ENCODE measurements around the gene PCDHB12. TPM values are rescaled to one million over a fixed set of nuclear protein-coding genes. Genes with fewer than 3 reads are reported as not detected.

The PCDHB12 gene
- total RNA-seq, 2 donors from 2014 or later = 1.6 to 5.0 TPM

DNA sequence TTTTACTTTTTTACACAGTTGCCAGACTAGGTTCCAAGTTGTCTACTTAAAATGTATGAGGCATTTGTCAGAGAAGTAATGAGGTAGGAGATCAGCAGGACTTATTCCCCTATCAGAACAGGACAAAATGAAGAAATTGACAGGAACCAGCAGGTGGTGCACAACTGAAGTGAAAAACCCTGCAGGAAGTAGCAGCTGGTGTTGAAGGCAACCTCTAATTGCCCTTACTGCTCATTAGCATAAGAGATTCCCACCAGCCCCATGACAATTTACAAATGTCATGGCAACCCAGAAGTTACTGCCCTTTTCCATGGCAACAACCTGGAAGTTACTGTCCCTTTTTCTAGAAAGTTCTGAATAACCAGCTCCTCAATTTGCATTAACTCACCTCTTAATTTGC lies 42.1 kb downstream of the PCDHB12 start:
- H3K9me3 Mint-ChIP-seq = peaks cover 87% of the 10 kb centered on the region
- DNase-seq = no peak
- Histone ChIP-seq H3K27ac (ENCODE audit: low read depth, low read length) (no peak overlapping the region), H3K27me3 (ENCODE audit: control insufficient read depth, insufficient read depth, low read length, poor library complexity, severe bottlenecking) (no peaks in the 10 kb centered on the region), H3K9ac (ENCODE audit: extremely low read depth, low read length, poor library complexity, severe bottlenecking) (no peak overlapping the region), H3K9me3 (ENCODE audit: control insufficient read depth, low read length) (peaks cover 76% of the 10 kb centered on the region), H3K4me3 (ENCODE audit: low read length) (no peak overlapping the region), H3K36me3 (ENCODE audit: control insufficient read depth, insufficient read depth, low read length) (no peaks in the 10 kb centered on the region), H3K4me1 (ENCODE audit: control insufficient read depth, insufficient read depth, low read length) (no peaks in the 10 kb centered on the region)
- H3K36me3 Mint-ChIP-seq (ENCODE audit: low read depth) = peaks cover 52% of the 10 kb centered on the region
- TF ChIP-seq, protein P1, sequence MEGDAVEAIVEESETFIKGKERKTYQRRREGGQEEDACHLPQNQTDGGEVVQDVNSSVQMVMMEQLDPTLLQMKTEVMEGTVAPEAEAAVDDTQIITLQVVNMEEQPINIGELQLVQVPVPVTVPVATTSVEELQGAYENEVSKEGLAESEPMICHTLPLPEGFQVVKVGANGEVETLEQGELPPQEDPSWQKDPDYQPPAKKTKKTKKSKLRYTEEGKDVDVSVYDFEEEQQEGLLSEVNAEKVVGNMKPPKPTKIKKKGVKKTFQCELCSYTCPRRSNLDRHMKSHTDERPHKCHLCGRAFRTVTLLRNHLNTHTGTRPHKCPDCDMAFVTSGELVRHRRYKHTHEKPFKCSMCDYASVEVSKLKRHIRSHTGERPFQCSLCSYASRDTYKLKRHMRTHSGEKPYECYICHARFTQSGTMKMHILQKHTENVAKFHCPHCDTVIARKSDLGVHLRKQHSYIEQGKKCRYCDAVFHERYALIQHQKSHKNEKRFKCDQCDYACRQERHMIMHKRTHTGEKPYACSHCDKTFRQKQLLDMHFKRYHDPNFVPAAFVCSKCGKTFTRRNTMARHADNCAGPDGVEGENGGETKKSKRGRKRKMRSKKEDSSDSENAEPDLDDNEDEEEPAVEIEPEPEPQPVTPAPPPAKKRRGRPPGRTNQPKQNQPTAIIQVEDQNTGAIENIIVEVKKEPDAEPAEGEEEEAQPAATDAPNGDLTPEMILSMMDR (conservative IDR thresholded peaks at IDR 0.05) = no peak
- H3K27me3 Mint-ChIP-seq (ENCODE audit: insufficient read depth) = no peaks in the 10 kb centered on the region
- no peaks in the 10 kb centered on the region for H3K4me1 Mint-ChIP-seq
- H3K27ac Mint-ChIP-seq = no peak overlapping the region
- no peak overlapping the region for H3K4me3 Mint-ChIP-seq

DNA sequence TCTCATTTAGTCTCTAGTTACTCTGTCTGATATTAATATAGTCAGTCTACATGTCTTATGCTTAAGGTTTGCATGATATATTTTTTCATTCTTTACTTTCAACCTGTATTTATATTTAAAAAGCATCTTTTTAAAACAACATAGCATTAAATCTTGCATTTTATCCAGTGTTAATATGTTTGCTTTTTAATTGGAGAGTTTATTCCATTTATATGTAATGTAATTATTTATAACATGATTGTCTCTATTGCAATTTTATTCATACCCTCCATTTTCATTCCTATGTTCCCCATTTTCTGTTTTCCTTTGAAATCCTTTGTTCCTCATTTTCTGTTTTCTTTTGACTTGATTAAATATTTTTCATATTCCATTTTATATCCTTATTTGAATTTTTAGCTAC lies 49.9 kb downstream of the PCDHB12 start:
- H3K27ac ChIP-seq (ENCODE audit: low read depth, low read length) = no peak overlapping the region
- Mint-ChIP-seq H3K27me3 (ENCODE audit: insufficient read depth) (no peaks in the 10 kb centered on the region), H3K27ac (no peak overlapping the region), H3K9me3 (peaks cover 98% of the 10 kb centered on the region), H3K4me1 (no peaks in the 10 kb centered on the region), H3K36me3 (ENCODE audit: low read depth) (peaks cover 18% of the 10 kb centered on the region), H3K4me3 (no peak overlapping the region)
- DNase-seq = no peak
- H3K9ac ChIP-seq (ENCODE audit: extremely low read depth, low read length, poor library complexity, severe bottlenecking) = no peak overlapping the region
- no peaks in the 10 kb centered on the region for H3K27me3 ChIP-seq (ENCODE audit: control insufficient read depth, insufficient read depth, low read length, poor library complexity, severe bottlenecking)
- H3K36me3 ChIP-seq (ENCODE audit: control insufficient read depth, insufficient read depth, low read length) = no peaks in the 10 kb centered on the region
- H3K4me3 ChIP-seq (ENCODE audit: low read length) = no peak overlapping the region
- peaks cover 93% of the 10 kb centered on the region for H3K9me3 ChIP-seq (ENCODE audit: control insufficient read depth, low read length)
- no peaks in the 10 kb centered on the region for H3K4me1 ChIP-seq (ENCODE audit: control insufficient read depth, insufficient read depth, low read length)
- TF ChIP-seq, protein P1 (conservative IDR thresholded peaks at IDR 0.05) = no peak

DNA sequence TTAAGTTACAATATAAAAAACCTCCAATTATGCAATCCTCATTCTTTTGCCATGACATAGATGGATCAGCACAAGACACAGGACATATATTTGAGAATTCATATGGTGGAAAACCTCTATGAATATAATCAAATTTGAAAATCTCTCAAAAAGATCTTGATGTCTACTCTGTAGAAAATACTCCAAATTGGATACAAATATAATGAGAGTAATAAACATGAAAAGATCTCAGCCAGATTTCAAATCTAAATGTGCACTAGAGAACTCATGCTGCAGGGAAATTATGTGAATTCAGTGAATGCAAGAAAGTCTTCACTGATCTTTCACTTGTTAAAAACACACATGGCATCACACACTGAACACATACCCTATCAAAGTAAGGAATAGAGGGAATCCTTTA lies 50.4 kb downstream of the PCDHB12 start:
- TF ChIP-seq, protein P1 (conservative IDR thresholded peaks at IDR 0.05) = no peak
- no peak for DNase-seq
- no peaks in the 10 kb centered on the region for H3K27me3 Mint-ChIP-seq (ENCODE audit: insufficient read depth)
- no peak overlapping the region for H3K4me3 Mint-ChIP-seq
- no peaks in the 10 kb centered on the region for H3K36me3 ChIP-seq (ENCODE audit: control insufficient read depth, insufficient read depth, low read length)
- H3K4me3 ChIP-seq (ENCODE audit: low read length) = peak overlapping the region; percentile 2
- no peak overlapping the region for H3K27ac ChIP-seq (ENCODE audit: low read depth, low read length)
- H3K4me1 ChIP-seq (ENCODE audit: control insufficient read depth, insufficient read depth, low read length) = no peaks in the 10 kb centered on the region
- peaks cover 98% of the 10 kb centered on the region for H3K9me3 Mint-ChIP-seq
- no peak overlapping the region for H3K9ac ChIP-seq (ENCODE audit: extremely low read depth, low read length, poor library complexity, severe bottlenecking)
- peaks cover 19% of the 10 kb centered on the region for H3K36me3 Mint-ChIP-seq (ENCODE audit: low read depth)
- H3K9me3 ChIP-seq (ENCODE audit: control insufficient read depth, low read length) = peaks cover 93% of the 10 kb centered on the region
- H3K4me1 Mint-ChIP-seq = no peaks in the 10 kb centered on the region
- H3K27ac Mint-ChIP-seq = no peak overlapping the region
- H3K27me3 ChIP-seq (ENCODE audit: control insufficient read depth, insufficient read depth, low read length, poor library complexity, severe bottlenecking) = no peaks in the 10 kb centered on the region
